ENCODE measurements around the gene TULP3. TPM values are rescaled to one million over a fixed set of nuclear protein-coding genes. Genes with fewer than 3 reads are reported as not detected.

TULP3 gene
- total and polyA plus RNA-seq, 2 donors (not counting 1 experiment from before 2014, with no cell fraction given): 39.3 to 47.0 TPM

DNA sequence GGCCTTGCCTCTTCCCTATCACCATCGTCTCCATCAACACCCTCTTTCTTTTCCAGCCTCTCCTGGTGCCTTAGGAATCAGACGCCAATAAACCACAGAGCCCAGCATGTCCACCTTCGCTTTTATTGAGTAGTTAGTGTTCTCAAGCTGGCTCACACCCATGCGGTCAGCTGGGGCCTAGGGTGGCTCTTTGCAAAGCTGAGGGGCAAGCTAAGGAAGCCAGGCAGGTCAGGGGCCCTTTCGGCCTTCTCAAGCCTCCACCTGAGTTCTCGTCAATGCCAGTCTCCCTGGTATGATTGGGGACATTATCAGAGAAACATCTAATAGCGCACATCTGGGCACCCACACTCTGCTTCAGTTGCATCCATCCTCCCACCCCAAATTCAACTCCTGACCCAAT, 33.1 kb upstream of the TULP3 start:
- H4K20me1 ChIP-seq (ENCODE audit: control insufficient read depth, extremely low read depth, insufficient read depth, low read length): no peaks in the 10 kb centered on the region
- peaks cover 3% of the 10 kb centered on the region for H3K4me1 ChIP-seq (ENCODE audit: control insufficient read depth, extremely low read depth, insufficient read depth, low read length)
- H3K4me3 ChIP-seq (replicated peaks in 1 of 4; ENCODE audit: control extremely low read depth in 1 of 4, insufficient read depth in 1 of 4, low read depth in 3 of 4, low read length in 4 of 4): no peak overlapping the region
- H2AFZ ChIP-seq (ENCODE audit: low read length): no peak overlapping the region
- TF ChIP-seq EZH2 (IDR thresholded peaks at IDR 0.05; ENCODE audit: low read length, missing control alignments): no peak
- no peaks in the 10 kb centered on the region for H3K79me2 ChIP-seq (ENCODE audit: control insufficient read depth, insufficient read depth, low read length)
- DNase-seq (ENCODE audit: low read depth in 2 of 2): no peak
- no peaks in the 10 kb centered on the region for H3K36me3 ChIP-seq (ENCODE audit: control insufficient read depth, insufficient read depth, low read length)
- H3K4me2 ChIP-seq (ENCODE audit: extremely low read depth, insufficient read depth, low read length): no peak overlapping the region
- no peaks in the 10 kb centered on the region for H3K9me3 ChIP-seq (ENCODE audit: control insufficient read depth, insufficient read depth, low read depth, low read length)
- no peak overlapping the region for H3K27ac ChIP-seq (ENCODE audit: insufficient read depth, low read length)
- H3K27me3 ChIP-seq (ENCODE audit: control insufficient read depth, insufficient read depth, low read length): no peaks in the 10 kb centered on the region
- no peak overlapping the region for H3K9ac ChIP-seq (ENCODE audit: insufficient read depth, low read length)

DNA sequence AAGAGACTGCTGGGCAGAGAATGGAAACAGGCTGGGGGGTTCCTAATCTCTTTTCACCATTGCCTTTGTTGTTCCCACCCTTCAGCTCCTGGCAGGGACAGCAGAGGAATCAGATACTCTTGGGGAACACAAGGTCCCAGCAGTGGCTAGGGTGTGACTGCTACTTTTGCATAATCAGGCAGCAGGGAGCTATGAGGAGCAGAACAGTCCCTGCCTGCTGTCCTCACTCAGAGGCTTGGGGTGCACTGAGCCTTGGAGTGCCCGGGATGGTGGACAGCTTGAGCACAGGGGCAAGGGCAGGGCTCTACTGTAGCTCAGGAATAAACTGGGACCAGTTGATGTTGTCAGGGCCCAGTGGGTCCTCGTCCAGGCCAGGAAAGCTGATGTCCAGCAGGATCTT, 32.4 kb upstream of the TULP3 start:
- Histone ChIP-seq H3K4me2 (ENCODE audit: extremely low read depth, insufficient read depth, low read length) (no peak overlapping the region), H3K4me1 (ENCODE audit: control insufficient read depth, extremely low read depth, insufficient read depth, low read length) (peaks cover 3% of the 10 kb centered on the region), H3K9me3 (ENCODE audit: control insufficient read depth, insufficient read depth, low read depth, low read length) (no peaks in the 10 kb centered on the region), H3K27ac (ENCODE audit: insufficient read depth, low read length) (no peak overlapping the region), H3K27me3 (ENCODE audit: control insufficient read depth, insufficient read depth, low read length) (no peaks in the 10 kb centered on the region), H3K9ac (ENCODE audit: insufficient read depth, low read length) (no peak overlapping the region), H3K4me3 (replicated peaks in 1 of 4; ENCODE audit: control extremely low read depth in 1 of 4, insufficient read depth in 1 of 4, low read depth in 3 of 4, low read length in 4 of 4) (no peak overlapping the region), H3K36me3 (ENCODE audit: control insufficient read depth, insufficient read depth, low read length) (no peaks in the 10 kb centered on the region), H2AFZ (ENCODE audit: low read length) (no peak overlapping the region), H4K20me1 (ENCODE audit: control insufficient read depth, extremely low read depth, insufficient read depth, low read length) (no peaks in the 10 kb centered on the region), H3K79me2 (ENCODE audit: control insufficient read depth, insufficient read depth, low read length) (no peaks in the 10 kb centered on the region)
- no peak for TF ChIP-seq EZH2 (IDR thresholded peaks at IDR 0.05; ENCODE audit: low read length, missing control alignments)
- TF ChIP-seq, protein P1, sequence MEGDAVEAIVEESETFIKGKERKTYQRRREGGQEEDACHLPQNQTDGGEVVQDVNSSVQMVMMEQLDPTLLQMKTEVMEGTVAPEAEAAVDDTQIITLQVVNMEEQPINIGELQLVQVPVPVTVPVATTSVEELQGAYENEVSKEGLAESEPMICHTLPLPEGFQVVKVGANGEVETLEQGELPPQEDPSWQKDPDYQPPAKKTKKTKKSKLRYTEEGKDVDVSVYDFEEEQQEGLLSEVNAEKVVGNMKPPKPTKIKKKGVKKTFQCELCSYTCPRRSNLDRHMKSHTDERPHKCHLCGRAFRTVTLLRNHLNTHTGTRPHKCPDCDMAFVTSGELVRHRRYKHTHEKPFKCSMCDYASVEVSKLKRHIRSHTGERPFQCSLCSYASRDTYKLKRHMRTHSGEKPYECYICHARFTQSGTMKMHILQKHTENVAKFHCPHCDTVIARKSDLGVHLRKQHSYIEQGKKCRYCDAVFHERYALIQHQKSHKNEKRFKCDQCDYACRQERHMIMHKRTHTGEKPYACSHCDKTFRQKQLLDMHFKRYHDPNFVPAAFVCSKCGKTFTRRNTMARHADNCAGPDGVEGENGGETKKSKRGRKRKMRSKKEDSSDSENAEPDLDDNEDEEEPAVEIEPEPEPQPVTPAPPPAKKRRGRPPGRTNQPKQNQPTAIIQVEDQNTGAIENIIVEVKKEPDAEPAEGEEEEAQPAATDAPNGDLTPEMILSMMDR (conservative IDR thresholded peaks at IDR 0.05 in 1 of 2, IDR thresholded peaks at IDR 0.05 in 1 of 2; ENCODE audit: low read depth in 1 of 2, low read length in 2 of 2): no peak
- DNase-seq (ENCODE audit: low read depth in 2 of 2): no peak

DNA sequence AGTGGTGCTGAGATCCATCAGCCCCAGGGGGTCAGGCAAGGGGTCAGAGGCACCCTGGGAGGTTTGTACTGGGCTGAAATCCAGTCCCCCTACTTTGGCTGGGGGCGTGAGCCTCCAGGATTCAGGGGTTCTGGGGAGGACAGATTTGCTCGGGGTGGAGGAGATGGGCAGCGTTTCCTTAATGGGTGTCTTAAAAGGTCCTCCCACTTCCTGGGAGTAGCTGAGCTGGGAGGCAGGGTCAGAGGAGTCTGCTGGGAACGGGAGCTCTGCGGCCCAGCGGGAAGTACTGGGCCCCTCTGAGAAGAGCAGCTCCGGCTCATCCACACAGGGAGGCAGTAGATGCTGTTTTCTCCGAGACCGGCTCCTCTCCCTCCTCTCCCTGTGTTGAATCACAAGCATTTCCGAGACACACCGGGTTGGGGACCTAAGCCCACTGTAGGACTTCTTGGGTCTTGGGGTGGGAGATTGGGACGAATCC, 31.7 kb upstream of the TULP3 start:
- TF ChIP-seq EZH2 (IDR thresholded peaks at IDR 0.05; ENCODE audit: low read length, missing control alignments): no peak
- TF ChIP-seq, protein P1 (conservative IDR thresholded peaks at IDR 0.05 in 1 of 2, IDR thresholded peaks at IDR 0.05 in 1 of 2; ENCODE audit: low read depth in 1 of 2, low read length in 2 of 2): no peak
- no peak overlapping the region for H3K4me2 ChIP-seq (ENCODE audit: extremely low read depth, insufficient read depth, low read length)
- H2AFZ ChIP-seq (ENCODE audit: low read length): no peak overlapping the region
- H3K36me3 ChIP-seq (ENCODE audit: control insufficient read depth, insufficient read depth, low read length): no peaks in the 10 kb centered on the region
- no peaks in the 10 kb centered on the region for H4K20me1 ChIP-seq (ENCODE audit: control insufficient read depth, extremely low read depth, insufficient read depth, low read length)
- no peak overlapping the region for H3K9ac ChIP-seq (ENCODE audit: insufficient read depth, low read length)
- no peaks in the 10 kb centered on the region for H3K79me2 ChIP-seq (ENCODE audit: control insufficient read depth, insufficient read depth, low read length)
- H3K4me1 ChIP-seq (ENCODE audit: control insufficient read depth, extremely low read depth, insufficient read depth, low read length): peaks cover 2% of the 10 kb centered on the region
- H3K4me3 ChIP-seq (replicated peaks in 1 of 4; ENCODE audit: control extremely low read depth in 1 of 4, insufficient read depth in 1 of 4, low read depth in 3 of 4, low read length in 4 of 4): no peak overlapping the region
- no peak overlapping the region for H3K27ac ChIP-seq (ENCODE audit: insufficient read depth, low read length)
- DNase-seq (ENCODE audit: low read depth in 2 of 2): no peak
- no peaks in the 10 kb centered on the region for H3K9me3 ChIP-seq (ENCODE audit: control insufficient read depth, insufficient read depth, low read depth, low read length)
- H3K27me3 ChIP-seq (ENCODE audit: control insufficient read depth, insufficient read depth, low read length): no peaks in the 10 kb centered on the region
